ENCODE data around the gene CDH24. TPM values are rescaled to one million over a fixed set of nuclear protein-coding genes. Genes with fewer than 3 reads are reported as not detected.

Gene CDH24
- total RNA-seq, 1 donor from 2014 or later, result 1.3 TPM

GRCh38 chr14:23099212-23099861 lies 42.0 kb upstream of the CDH24 start:
- Mint-ChIP-seq H3K27ac (no peak overlapping the region), H3K27me3 (no peaks in the 10 kb centered on the region), H3K36me3 (ENCODE audit: low read depth) (peaks cover 26% of the 10 kb centered on the region), H3K4me1 (peaks cover 16% of the 10 kb centered on the region), H3K4me3 (no peak overlapping the region), H3K9me3 (no peaks in the 10 kb centered on the region)
- TF ChIP-seq CTCF (IDR thresholded peaks at IDR 0.05), result no peak
- POLR2A ChIA-PET, result interaction anchor here (0.7 kb wide), 1 partner anchor 92 kb away, joined by 3 read pairs; no protein-coding TSS in a partner anchor
- CTCF ChIA-PET, result no interaction called here
- DNase-seq, result no peak
- intact Hi-C loops (cut with micrococcal nuclease), result loop anchor here (10.0 kb wide), 2 partner anchors 455 to 1015 kb away; partner anchors contain the start of genes DCAF11, NRL, THTPA and ZFHX2
- no peak for ATAC-seq (ENCODE audit: low read depth)

DNA sequence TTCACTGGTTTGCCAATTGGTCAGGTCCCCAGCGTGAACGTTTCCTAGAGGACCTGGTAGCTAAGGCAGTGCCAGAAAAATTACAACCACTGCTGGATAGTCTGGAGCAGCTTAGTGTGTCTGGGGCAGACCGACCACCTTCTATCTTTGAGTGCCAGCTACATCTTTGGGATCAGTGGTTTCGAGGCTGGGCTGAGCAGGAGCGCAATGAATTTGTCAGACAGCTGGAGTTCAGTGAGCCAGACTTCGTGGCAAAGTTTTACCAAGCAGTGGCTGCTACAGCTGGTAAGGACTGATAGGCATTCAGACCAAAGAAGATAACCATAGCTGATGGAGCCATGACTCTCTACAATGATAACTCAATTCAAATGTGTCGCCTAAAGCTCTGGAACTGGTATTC lies 40.5 kb upstream of the CDH24 start:
- Mint-ChIP-seq H3K9me3 (no peaks in the 10 kb centered on the region), H3K27me3 (no peaks in the 10 kb centered on the region), H3K4me1 (peaks cover 26% of the 10 kb centered on the region), H3K27ac (no peak overlapping the region), H3K4me3 (peak overlapping the region; percentile 29), H3K36me3 (ENCODE audit: low read depth) (peaks cover 34% of the 10 kb centered on the region)
- ATAC-seq (ENCODE audit: low read depth) (no peak), DNase-seq (no peak)
- intact Hi-C loops (cut with micrococcal nuclease), result loop anchor here (10.0 kb wide), 2 partner anchors 457 to 1017 kb away; partner anchors contain the start of genes DCAF11, NRL, THTPA and ZFHX2
- ChIA-PET POLR2A (no interaction called here), CTCF (interaction anchor here (0.7 to 1.6 kb wide), 3 partner anchors 21 to 26 kb away, joined by 3 to 5 read pairs (median 4); no protein-coding TSS in a partner anchor)
- TF ChIP-seq CTCF (IDR thresholded peaks at IDR 0.05), result no peak

DNA sequence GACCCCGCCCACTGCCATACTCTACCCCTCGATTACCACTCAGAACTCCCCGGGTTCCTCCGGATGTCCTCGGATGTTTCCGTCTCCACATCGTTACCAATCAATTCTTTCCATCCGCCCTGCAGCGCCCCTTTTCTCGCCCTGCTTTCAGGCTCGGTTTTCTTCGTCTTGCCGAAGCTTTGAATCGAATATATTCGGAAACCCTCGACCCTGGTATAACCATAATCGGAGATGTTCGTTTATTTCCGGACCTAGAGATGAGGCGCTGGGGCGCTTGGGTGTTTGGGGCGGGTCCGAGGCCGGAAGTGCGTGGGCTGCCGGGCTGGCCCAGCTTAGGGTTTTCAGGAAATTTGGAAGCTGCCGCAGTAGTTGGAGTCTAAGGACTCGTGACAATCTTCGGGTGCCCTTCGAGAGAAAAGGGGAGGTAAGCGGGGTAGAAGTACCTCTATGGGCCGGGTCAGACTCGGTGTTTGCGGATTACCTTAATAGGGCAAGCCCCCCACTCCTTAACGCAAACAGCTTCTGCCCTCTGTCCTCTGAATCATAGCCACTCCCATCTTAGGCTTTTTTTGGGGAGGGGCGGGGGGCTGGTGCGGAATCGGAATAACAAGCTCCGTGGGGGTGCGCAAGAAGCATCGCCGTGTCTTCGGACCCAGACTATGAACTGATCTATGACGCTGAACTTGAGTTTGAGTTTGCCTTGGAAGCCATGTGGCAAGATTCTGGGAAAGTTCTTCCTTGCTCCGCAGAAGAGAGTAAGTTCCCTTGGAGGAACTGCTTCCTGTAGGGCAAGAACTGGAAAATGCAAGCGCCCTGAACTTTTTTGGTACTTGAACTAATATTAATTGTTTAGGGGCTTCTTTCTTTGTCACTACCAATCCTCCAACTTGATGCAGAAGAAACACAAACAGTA lies 38.1 kb upstream of the CDH24 start, which contains the start of gene C14orf119:
TSS of gene C14orf119 (plus strand) at position 310 of the 913 bp plus-strand sequence. CDS start 2,154 bp downstream, outside the sequence.
- Mint-ChIP-seq H3K4me1 (peaks cover 34% of the 10 kb centered on the region), H3K27me3 (no peaks in the 10 kb centered on the region), H3K27ac (no peak within 1 kb of the TSS), H3K9me3 (no peaks in the 10 kb centered on the region), H3K4me3 (no peak within 1 kb of the TSS), H3K36me3 (ENCODE audit: low read depth) (peaks cover 45% of the 10 kb centered on the region)
- TF ChIP-seq CTCF (IDR thresholded peaks at IDR 0.05), result no peak
- ChIA-PET POLR2A (interaction anchor here (0.5 to 3.3 kb wide), 42 partner anchors 9 to 1619 kb away, joined by 3 to 50 read pairs (median 4); partner anchors contain the start of genes AP1G2, BCL2L2, CDH24 and CEBPE), CTCF (interaction anchor here (1.1 to 3.0 kb wide), 13 partner anchors 11 to 494 kb away, joined by 3 to 28 read pairs (median 5); partner anchors contain the start of gene PRMT5)
- DNase-seq (peak; percentile 77), ATAC-seq (ENCODE audit: low read depth) (peak; percentile 87)
- intact Hi-C loops (cut with micrococcal nuclease), result loop anchor here (1.0 to 10.0 kb wide), 11 partner anchors 25 to 1019 kb away; partner anchors contain the start of genes DAD1, DCAF11, NGDN and NRL

DNA sequence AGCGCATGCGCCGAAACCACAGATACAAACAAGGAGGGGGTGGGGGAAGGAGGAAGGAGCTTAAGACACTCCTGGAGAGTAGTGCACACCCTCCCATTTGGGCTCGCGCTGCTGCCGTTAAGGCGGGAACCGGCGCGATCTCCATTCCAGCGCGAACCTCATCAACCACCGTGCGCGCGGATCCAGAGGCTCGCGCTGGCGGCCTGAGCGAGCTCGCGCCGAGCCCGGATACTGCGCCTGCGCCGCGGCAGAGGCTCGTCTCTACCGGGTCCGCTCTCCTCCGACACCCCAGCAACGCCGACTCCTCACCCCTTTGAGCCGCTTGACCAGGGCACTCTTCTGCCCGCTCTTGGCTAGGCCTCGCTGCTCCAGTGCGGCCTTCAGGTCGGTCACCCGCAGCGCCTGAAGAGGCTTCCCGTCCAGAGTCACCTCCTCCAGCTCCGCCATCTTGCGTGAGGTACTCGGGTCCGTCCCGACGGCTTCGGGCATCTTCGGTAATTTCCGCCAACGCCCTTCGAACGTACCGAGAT lies 37.4 kb upstream of the CDH24 start, which contains the start of gene ACIN1:
TSS of gene ACIN1 (minus strand) at position 471 of the 530 bp plus-strand sequence. CDS start at position 447, 24 bp downstream.
- intact Hi-C loops (cut with micrococcal nuclease), result loop anchor here (1.0 to 10.0 kb wide), 12 partner anchors 23 to 1020 kb away; partner anchors contain the start of genes DAD1, DCAF11, NGDN and NRL
- POLR2A ChIA-PET, result interaction anchor here (0.5 to 3.3 kb wide), 46 partner anchors 9 to 1657 kb away, joined by 3 to 50 read pairs (median 4); partner anchors contain the start of genes AP1G2, BCL2L2, CDH24 and CEBPE
- no peaks in the 10 kb centered on the region for H3K9me3 Mint-ChIP-seq

More for the DNA sequence above, 37.4 kb upstream of the CDH24 start, which contains the start of gene ACIN1:
- CTCF ChIA-PET, result interaction anchor here (1.1 to 3.0 kb wide), 13 partner anchors 11 to 494 kb away, joined by 3 to 28 read pairs (median 5); partner anchors contain the start of gene PRMT5
- Mint-ChIP-seq H3K4me1 (peaks cover 34% of the 10 kb centered on the region), H3K27ac (no peak within 1 kb of the TSS), H3K36me3 (ENCODE audit: low read depth) (peaks cover 52% of the 10 kb centered on the region), H3K4me3 (no peak within 1 kb of the TSS), H3K27me3 (no peaks in the 10 kb centered on the region)
- TF ChIP-seq CTCF (IDR thresholded peaks at IDR 0.05), result no peak
- ATAC-seq (ENCODE audit: low read depth) (peak; percentile 33), DNase-seq (peak; percentile 97)

Data from activated B cell treated with CpG ODN at 0.5 μM for 24 hours (primary cell).